HG03571 (cell line): ENCODE measurements around the gene ABCF1.

Experiments used
- ATAC-seq: cut with Tn5 transposase; IDR thresholded peaks from one replicate; pipeline ENCODE4 v1.9.1; 2021; ENCODE audit not compliant: unreplicated experiment

Gene ABCF1

GRCh38 chr6:30556906-30557682, 14.1 kb upstream of the ABCF1 start, which contains the start of gene PRR3:
Gene PRR3, plus strand, starts transcription at chr6:30557295. Its CDS starts 50 bp downstream, at chr6:30557345.
- ATAC-seq: peak; percentile 52

GRCh38 chr6:30557683-30557981, 13.6 kb upstream of the ABCF1 start:
- no peak for ATAC-seq

GRCh38 chr6:30560930-30561329, 10.3 kb upstream of the ABCF1 start:
- ATAC-seq: no peak

- no peak for ATAC-seq
Measured at GRCh38 chr6:30562470-30563425, 8.5 kb upstream of the ABCF1 start.

GRCh38 chr6:30564114-30564513, 7.1 kb upstream of the ABCF1 start:
- no peak for ATAC-seq

GRCh38 chr6:30565772-30566171, 5.5 kb upstream of the ABCF1 start:
- ATAC-seq: no peak

- ATAC-seq: no peak
Measured at GRCh38 chr6:30568245-30568644, 3.0 kb upstream of the ABCF1 start.

GRCh38 chr6:30570263-30570662, 979 bp upstream of the ABCF1 start:
- ATAC-seq: no peak

- peak; percentile 33 for ATAC-seq
Measured at GRCh38 chr6:30570740-30571074, 535 bp upstream of the ABCF1 start.

- ATAC-seq: no peak
Measured at GRCh38 chr6:30571762-30572082, 480 bp downstream of the ABCF1 start.

GRCh38 chr6:30572148-30572547, 906 bp downstream of the ABCF1 start:
- no peak for ATAC-seq

- no peak for ATAC-seq
Measured at GRCh38 chr6:30573113-30573512, 1.9 kb downstream of the ABCF1 start.

GRCh38 chr6:30578051-30578450, 6.8 kb downstream of the ABCF1 start:
- no peak for ATAC-seq

GRCh38 chr6:30583921-30584320, 12.7 kb downstream of the ABCF1 start:
- no peak for ATAC-seq

- no peak for ATAC-seq
Measured at GRCh38 chr6:30589754-30590358, 18.6 kb downstream of the ABCF1 start.

GRCh38 chr6:30590509-30590908, 19.3 kb downstream of the ABCF1 start:
- ATAC-seq: no peak

- ATAC-seq: no peak
Measured at GRCh38 chr6:30591008-30591407, 19.8 kb downstream of the ABCF1 start.

- ATAC-seq: no peak
Measured at GRCh38 chr6:30592287-30592686, 21.0 kb downstream of the ABCF1 start.

GRCh38 chr6:30597315-30598144, 26.3 kb downstream of the ABCF1 start:
- peak; percentile 55 for ATAC-seq

GRCh38 chr6:30598912-30599624, 27.8 kb downstream of the ABCF1 start:
- no peak for ATAC-seq
